ENCODE data around the gene PTCD1. TPM values are rescaled to one million over a fixed set of nuclear protein-coding genes. Genes with fewer than 3 reads are reported as not detected.
A peak's percentile ranks its signal among the peaks of the same experiment; 100 is the strongest.

Gene PTCD1
- total RNA-seq, 1 experiment from 2014 or later: 11.1 TPM

GRCh38 chr7:99393355-99394187, 45.0 kb downstream of the PTCD1 start (continued):
- TF ChIP-seq ZNF532 (CRISPR knock-in tag; IDR thresholded peaks at IDR 0.05; ENCODE audit: borderline replicate concordance): no peak
- TF ChIP-seq FOXJ3 (CRISPR knock-in tag; IDR thresholded peaks at IDR 0.05; ENCODE audit: borderline replicate concordance): no peak
- peak; percentile 80 for TF ChIP-seq USF1 (CRISPR knock-in tag; IDR thresholded peaks at IDR 0.05)
- TF ChIP-seq ESRRA (CRISPR knock-in tag; IDR thresholded peaks at IDR 0.05; ENCODE audit: borderline replicate concordance): 0 out of 2 replicates have a peak, but pooled peaks have one; percentile 53
- TF ChIP-seq ZBTB21 (CRISPR knock-in tag; IDR thresholded peaks at IDR 0.05; ENCODE audit: borderline replicate concordance): no peak
- TF ChIP-seq AFF4 (CRISPR knock-in tag; IDR thresholded peaks at IDR 0.05; ENCODE audit: borderline replicate concordance): no peak
- TF ChIP-seq KAT7 (CRISPR knock-in tag; IDR thresholded peaks at IDR 0.05; ENCODE audit: borderline replicate concordance): no peak
- peak; percentile 42; the same call in 1 of the 2 replicates for TF ChIP-seq NFYB (CRISPR knock-in tag; conservative IDR thresholded peaks at IDR 0.05; ENCODE audit: low read depth)
- no peak for TF ChIP-seq MLX (CRISPR knock-in tag; IDR thresholded peaks at IDR 0.05)
- TF ChIP-seq SMAD3 (CRISPR knock-in tag; IDR thresholded peaks at IDR 0.05; ENCODE audit: borderline replicate concordance): 0 out of 2 replicates have a peak, but pooled peaks have one; percentile 11
- TF ChIP-seq HMGA2 (CRISPR knock-in tag; IDR thresholded peaks at IDR 0.05): no peak
- TF ChIP-seq FOXK1 (CRISPR knock-in tag; IDR thresholded peaks at IDR 0.05): no peak
- no peak for TF ChIP-seq ZNF416 (CRISPR knock-in tag; IDR thresholded peaks at IDR 0.05)
- TF ChIP-seq CTCF (IDR thresholded peaks at IDR 0.05): no peak
- no peak for TF ChIP-seq ERG (CRISPR knock-in tag; IDR thresholded peaks at IDR 0.05)
- no peak for TF ChIP-seq RELA (CRISPR knock-in tag; IDR thresholded peaks at IDR 0.05; ENCODE audit: borderline replicate concordance)
- TF ChIP-seq OVOL2 (CRISPR knock-in tag; IDR thresholded peaks at IDR 0.05; ENCODE audit: borderline replicate concordance): no peak
- TF ChIP-seq JUN (CRISPR knock-in tag; IDR thresholded peaks at IDR 0.05): no peak
- TF ChIP-seq GRHL2 (CRISPR knock-in tag; IDR thresholded peaks at IDR 0.05; ENCODE audit: insufficient replicate concordance, severe bottlenecking): no peak
- TF ChIP-seq E2F1 (CRISPR knock-in tag; IDR thresholded peaks at IDR 0.05): no peak
- TF ChIP-seq ELF4 (CRISPR knock-in tag; IDR thresholded peaks at IDR 0.05; ENCODE audit: low read depth): no peak
- TF ChIP-seq ZNF671 (CRISPR knock-in tag; IDR thresholded peaks at IDR 0.05): 0 out of 2 replicates have a peak, but pooled peaks have one; percentile 44
- TF ChIP-seq ETV6 (CRISPR knock-in tag; IDR thresholded peaks at IDR 0.05): no peak

Data from WTC11 (cell line).